GM19193 (cell line): ENCODE results near the gene ELOF1.
A peak's percentile ranks its signal among the peaks of the same experiment; 100 is the strongest.

ENCODE experiments used
- POLR2A ChIP-seq: IDR thresholded peaks from 4 replicates; pipeline ENCODE4 v1.6.1; 2011; ENCODE audit not compliant: insufficient read depth, insufficient read length; ENCODE audit errors: extremely low read depth

Gene ELOF1

DNA sequence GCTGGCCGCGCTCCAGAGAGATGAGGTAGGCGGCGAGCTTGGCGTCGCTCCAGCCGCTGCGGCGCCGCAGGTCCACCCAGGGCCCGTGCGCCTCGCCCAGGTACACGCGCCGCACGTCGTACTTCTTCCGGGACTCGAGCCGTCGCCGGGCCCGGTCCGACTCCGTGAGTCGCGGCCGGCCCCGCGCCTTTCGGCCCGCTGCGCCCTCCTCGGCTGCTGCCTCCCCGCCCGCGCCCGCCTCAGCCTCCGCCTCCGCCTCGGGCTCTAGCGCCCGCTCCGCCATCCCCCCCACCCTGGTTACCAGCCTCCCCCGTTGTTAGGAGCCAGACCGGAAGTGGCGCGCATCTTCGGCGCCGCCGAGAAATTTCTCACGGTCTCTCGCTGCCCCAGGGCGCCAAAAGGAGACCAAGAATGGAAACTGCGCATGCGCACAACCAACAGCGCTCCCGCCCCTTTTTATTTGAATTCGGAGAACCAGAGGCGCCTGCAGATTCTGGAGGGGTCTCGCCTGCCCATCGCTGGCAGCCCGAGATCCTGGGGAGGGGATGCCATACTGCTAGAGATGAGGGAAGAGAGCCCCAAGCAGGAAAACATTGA, 53.4 kb downstream of the ELOF1 start, which contains the start of gene ZNF653:
Gene ZNF653, minus strand, starts transcription at position 336 of the 597 bp plus-strand sequence. Its CDS starts 53 bp downstream, at position 283.
- peak; percentile 65 for TF ChIP-seq POLR2A

DNA sequence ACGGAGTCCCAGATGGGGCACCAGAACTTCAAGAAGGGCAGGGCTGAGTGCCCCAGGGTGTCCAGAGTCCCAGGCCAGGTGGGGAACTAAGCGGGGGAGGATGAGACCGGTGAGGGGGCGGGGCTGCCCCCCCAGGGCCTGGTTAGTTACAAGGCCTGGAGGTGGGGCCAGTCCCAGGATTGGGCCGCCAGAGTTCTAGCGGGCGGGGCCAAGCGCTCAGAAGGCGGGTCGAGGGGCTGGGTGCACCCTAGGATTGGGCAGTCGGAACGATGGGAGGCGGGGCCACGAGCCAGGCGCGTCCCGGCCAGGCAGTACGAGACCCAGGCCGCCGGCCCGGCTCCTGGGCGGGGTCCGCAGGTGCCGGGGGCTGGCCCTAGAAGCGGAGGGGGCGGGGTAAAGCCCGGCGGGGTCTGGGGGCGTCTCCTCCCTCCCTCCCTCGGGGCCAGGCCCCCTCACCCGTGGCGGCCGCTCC, 54.0 kb downstream of the ELOF1 start:
- no peak for TF ChIP-seq POLR2A

DNA sequence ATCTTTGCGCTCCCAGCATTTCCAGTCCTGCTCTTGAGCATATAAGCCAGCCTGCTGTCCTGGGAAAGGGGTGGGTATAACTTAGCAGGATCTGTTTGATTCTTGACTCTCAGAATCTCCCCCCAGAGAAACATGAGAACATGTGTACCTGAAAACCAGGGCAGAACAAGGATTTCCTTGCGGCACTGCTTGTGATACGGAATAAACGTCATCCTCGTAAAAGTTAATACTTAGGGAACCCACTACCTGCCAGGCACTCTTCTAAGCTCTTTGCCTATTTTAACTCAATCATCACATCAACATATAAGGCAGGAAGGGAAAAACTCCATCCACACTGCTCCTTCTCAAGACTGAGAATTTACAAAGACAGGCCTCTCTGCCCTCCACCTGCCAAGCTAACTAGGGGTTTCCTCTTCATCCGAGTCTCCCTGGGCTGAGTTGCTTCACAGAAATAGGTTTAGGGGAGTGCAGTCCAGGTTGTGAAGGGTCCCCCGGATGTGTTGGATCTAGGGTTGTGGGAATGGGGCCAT, 54.5 kb downstream of the ELOF1 start:
- no peak for TF ChIP-seq POLR2A
